HG02642 (cell line): ENCODE data around the gene IL22RA1.

Source experiments
- ATAC-seq: cut with Tn5 transposase; IDR thresholded peaks from one replicate; pipeline ENCODE4 v1.9.1; 2021; ENCODE audit warnings: mild to moderate bottlenecking; ENCODE audit not compliant: unreplicated experiment, poor library complexity

Gene IL22RA1

GRCh38 chr1:24140741-24141181 lies 2.2 kb downstream of the IL22RA1 start:
- no peak for ATAC-seq

- no peak for ATAC-seq
These were observed 3.0 kb downstream of the IL22RA1 start for GRCh38 chr1:24139841-24140425.

DNA sequence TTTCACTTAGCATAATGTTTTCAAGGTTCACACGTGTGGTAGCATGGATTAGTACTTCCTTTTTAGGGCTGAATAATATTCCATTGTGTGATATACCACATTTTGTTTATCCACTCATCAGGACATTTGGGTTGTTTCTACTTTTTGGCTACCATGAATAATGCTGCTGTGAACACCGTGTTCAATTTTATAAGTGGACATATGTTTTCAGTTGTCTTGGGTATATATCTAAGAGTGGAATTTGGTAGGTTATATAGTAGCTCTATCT lies 3.8 kb downstream of the IL22RA1 start:
- no peak for ATAC-seq

DNA sequence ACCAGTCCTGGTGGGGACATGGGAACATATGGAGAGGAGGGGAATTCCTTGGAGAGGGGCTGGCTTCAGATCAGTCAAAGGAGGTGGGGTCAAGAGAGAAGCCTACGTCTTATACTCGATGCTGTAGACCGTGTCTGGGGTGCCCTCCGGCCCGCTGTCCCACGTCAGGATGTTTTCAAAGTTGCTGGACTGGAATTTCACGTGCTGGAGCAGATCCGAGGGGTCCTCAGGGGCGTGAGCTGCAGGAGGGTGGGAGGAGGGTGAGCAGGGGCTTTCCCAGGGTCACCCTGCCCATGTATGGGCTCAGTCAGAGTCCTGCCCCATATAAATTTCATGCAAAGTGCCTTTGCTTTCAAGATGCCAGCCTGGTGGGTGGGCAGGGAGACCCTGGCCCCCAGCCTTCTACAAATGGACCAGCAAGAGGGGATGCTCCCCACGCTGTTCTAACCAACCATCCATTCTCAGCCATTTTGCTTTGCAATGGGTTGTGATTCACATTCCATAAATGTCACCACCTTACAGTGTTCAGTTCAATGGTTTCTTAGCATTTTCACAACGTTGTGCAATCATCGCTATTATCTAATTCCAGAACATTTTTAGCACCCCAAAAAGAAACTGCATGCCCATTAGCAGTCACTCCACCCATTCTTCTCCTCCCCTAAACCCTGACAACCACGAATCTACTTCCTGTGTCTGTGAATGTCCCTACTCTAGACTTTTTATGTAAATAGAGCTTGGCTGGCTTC lies 4.3 kb downstream of the IL22RA1 start:
- ATAC-seq = no peak

DNA sequence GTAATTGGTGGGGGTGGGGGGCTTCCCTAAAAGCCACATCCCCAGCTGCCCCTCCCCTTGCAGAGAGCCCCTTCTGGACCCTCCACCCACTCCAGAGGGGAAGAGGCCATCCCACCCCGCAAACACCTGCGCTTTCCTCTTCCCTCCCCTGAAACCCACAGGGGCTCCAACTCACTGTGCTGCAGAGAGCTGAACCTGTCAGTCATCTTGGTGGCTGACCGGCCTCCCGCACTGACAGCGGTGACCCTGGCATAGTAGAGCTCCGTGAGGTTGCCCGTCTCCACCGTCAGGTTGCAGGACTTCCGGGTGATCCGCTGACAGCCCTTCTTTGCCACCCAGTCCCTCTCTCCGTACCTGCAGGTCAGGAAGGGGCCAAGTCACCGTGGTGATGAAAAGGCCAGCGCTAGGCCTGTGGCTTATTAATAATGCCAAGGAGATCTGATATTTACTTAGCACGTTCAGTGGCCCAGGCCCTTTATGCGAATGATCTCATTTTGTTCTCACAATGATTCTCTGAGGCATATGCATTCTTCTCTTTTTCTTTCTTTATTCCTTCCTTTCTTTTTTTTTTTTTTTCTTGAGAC lies 5.9 kb downstream of the IL22RA1 start:
- ATAC-seq = no peak

GRCh38 chr1:24134376-24134775 lies 8.6 kb downstream of the IL22RA1 start:
- no peak for ATAC-seq

- ATAC-seq = no peak
These were observed 9.1 kb downstream of the IL22RA1 start for GRCh38 chr1:24133819-24134218.

- ATAC-seq = no peak
These were observed 12.6 kb downstream of the IL22RA1 start for GRCh38 chr1:24130385-24130784.

DNA sequence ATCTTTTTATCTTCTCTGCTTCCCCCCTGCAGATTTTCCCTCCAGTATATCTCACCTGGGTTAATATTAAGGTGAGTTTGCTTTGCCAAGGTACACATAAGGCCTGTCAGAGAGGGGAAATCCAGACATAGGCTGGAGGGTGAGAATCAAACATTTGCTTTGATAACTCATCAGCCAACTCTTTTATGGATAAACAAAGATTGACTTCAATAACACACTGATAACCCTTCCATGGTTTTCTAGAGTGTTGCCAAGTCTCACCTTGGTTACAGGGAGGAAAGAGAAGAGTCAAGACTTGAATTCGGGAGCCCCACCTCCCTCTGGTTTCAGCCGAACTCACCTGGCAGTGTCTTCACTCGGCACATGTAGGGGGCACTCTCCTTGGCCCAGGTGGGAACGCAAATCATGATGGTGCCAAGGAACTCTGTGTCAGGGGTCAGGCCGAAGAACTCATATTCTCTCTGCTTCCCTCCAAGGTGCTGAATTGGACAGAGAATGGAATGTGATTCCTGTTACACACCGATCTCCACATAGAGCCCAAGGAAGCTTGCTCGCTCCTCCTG lies 15.1 kb downstream of the IL22RA1 start:
- ATAC-seq = no peak

GRCh38 chr1:24127134-24127800 lies 15.7 kb downstream of the IL22RA1 start:
- ATAC-seq = no peak

DNA sequence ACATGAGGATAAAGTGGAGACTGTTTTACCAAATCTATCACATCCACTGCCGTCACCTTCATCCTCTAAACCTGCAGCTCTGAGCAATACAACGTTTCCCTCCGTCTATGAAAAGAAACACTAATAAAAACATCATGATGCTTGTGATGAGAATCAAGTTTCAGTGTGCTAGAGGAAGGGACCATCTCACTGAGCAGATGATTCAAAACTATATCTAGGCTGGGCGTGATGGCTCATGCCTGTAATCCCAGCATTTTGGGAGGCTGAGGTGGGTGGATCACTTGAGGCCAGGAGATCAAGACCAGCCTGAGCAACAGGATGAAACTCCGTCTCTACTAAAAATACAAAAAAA lies 16.3 kb downstream of the IL22RA1 start:
- no peak for ATAC-seq

- no peak for ATAC-seq
These were observed 16.8 kb downstream of the IL22RA1 start for GRCh38 chr1:24126018-24126671.

DNA sequence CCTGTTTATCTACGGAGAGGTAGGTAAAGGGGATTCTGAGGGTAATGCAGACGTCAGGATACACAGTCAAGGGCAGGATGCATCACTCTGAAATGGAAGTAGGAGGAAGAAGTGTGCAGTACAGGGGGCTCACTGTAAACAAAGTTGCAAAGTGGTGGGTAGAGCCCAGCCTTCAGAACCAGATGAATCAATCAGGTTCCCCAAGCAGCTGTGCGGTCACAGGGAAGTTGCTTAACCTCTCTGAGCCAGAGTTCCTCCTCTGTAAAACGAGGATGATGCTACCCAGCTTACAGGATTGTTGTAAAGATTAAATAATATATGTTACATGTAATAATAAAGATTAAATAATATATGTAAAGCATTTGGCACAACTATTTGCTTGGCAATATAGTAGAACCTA lies 17.5 kb downstream of the IL22RA1 start:
- no peak for ATAC-seq

DNA sequence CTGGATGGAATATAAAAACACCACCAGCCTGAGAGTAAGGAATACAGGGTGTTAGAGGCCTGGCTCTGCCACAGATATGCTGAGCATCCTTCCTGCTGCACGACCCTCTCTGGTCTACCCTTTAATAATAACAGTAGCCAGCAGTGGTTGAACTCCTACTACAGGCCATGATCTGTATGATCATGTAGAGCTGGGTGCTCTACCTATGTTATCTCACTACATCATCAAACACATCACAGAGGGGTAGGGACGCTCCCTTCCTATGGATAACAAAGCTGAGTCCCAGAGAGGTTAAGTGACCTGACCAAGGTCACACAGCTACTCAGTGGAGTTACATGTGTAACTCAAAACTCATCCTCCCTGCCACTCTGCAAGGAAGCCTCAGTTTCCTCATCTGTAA lies 18.0 kb downstream of the IL22RA1 start:
- no peak for ATAC-seq

GRCh38 chr1:24123611-24124010 lies 19.3 kb downstream of the IL22RA1 start:
- no peak for ATAC-seq

DNA sequence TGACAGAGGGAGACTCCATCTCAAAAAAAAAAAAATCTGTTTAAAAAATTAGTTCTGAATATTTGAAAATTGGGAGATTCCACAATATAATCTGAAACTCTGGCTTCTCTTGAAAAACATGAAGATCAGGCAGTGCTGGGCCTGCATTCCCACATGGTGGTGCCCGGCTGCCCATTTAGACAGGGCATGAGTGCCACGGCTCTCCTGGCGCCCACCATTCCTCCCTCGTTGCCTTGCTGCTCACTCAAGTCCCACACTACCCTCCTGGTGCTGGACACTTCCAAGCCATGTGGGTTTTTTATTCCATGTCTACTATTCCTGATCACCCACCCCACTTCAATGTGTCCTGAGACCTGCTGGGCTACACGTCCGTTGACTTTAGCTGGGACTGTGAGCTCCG lies 20.2 kb downstream of the IL22RA1 start:
- no peak for ATAC-seq

- no peak for ATAC-seq
These were observed 21.5 kb downstream of the IL22RA1 start for GRCh38 chr1:24121406-24121805.

GRCh38 chr1:24120965-24121364 lies 22.0 kb downstream of the IL22RA1 start:
- no peak for ATAC-seq

DNA sequence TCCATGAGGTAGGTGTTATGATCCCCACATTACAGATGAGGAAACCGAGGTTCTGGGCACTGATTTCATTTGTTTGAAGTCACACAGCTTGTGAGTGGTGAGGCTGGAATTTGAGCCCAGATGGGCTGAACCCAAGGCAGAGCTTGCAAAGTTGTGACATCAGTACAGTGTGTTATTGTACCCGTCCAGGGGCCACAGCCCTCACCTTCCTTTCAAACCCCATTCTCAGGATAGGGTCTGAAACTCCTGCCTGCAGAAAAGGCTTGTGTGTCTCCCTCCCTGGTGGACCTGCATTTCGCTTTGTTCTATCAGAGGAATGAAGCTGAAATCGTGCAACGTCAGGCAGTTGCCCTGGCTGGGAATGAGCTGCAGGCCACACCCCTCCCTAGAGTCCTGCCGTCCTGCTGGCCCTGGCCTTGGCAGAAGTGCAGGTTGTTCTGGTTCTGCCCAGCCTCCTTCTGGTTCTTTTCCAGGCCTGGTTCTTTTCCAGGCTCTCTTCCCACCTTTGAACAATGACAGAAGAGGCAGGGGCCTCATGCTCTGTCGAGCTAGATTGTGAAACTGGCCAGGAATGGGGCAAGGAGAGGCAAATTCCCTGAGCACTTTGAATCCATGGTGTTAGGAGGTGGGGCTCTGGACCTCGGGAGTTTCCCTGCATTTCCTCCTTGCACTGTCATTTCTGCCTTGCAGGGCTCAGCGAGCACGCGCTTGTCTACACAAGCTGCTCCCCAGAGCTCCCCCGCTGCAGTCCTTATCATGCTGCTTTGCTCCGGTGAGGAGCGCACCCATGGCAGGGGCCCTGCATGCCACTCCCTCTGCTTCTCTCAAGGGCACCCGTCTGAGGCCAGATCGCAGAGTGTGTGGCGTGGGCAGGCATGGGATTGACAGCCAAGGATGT lies 22.8 kb downstream of the IL22RA1 start:
- ATAC-seq = no peak

DNA sequence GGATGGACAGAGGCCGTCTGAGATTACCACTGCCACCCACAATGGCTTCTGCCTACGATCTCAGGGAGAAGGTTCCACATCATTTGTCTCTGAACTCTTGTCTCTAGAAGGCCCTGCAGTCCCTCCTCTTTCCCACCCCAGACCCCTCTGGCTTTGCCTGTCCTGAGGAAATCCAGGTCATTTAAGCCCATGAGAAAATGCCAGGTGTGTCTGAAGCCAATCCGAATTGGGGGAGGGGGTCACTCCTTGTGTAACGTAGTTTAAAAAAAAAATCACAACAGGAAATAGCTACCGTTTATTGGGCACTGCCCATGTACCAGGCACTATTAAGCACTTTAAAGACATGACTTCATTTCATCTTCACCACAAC lies 23.5 kb downstream of the IL22RA1 start:
- no peak for ATAC-seq
